GM13976 (cell line): Measurements from ENCODE around the gene CPN2.
A peak's percentile ranks its signal among the peaks of the same experiment; 100 is the strongest.

ENCODE experiments used
- DNase-seq: peaks from one replicate; pipeline ENCODE4 v3.0.0; 2012; ENCODE audit warnings: low spot score
- in situ Hi-C: fragments of 300-500 bp; cut with MboI; formaldehyde crosslinking; loops from one replicate; pipeline ENCODE4 v1.12.0; 2022; ENCODE audit warnings: low sequenced_read_pairs, mixed read lengths, inconsistent platforms; ENCODE audit not compliant: unreplicated experiment
- TF ChIP-seq, protein P1 (sequence below): IDR thresholded peaks from 2 replicates; pipeline ENCODE4 v1.5.1; 2012; ENCODE audit warnings: borderline replicate concordance, mild to moderate bottlenecking; ENCODE audit not compliant: insufficient read depth; ENCODE audit errors: extremely low read depth, missing control alignments, control extremely low read depth

CPN2 gene

GRCh38 chr3:194387926-194388418 is 36.8 kb upstream of the CPN2 start:
- DNase-seq: no peak
- TF ChIP-seq, protein P1, sequence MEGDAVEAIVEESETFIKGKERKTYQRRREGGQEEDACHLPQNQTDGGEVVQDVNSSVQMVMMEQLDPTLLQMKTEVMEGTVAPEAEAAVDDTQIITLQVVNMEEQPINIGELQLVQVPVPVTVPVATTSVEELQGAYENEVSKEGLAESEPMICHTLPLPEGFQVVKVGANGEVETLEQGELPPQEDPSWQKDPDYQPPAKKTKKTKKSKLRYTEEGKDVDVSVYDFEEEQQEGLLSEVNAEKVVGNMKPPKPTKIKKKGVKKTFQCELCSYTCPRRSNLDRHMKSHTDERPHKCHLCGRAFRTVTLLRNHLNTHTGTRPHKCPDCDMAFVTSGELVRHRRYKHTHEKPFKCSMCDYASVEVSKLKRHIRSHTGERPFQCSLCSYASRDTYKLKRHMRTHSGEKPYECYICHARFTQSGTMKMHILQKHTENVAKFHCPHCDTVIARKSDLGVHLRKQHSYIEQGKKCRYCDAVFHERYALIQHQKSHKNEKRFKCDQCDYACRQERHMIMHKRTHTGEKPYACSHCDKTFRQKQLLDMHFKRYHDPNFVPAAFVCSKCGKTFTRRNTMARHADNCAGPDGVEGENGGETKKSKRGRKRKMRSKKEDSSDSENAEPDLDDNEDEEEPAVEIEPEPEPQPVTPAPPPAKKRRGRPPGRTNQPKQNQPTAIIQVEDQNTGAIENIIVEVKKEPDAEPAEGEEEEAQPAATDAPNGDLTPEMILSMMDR: no peak
- in situ Hi-C loops: no loop called here

- DNase-seq: peak; percentile 6
- in situ Hi-C loops: no loop called here
- TF ChIP-seq, protein P1: no peak
Observed at GRCh38 chr3:194387276-194387675, 36.1 kb upstream of the CPN2 start.

- no peak for DNase-seq
- TF ChIP-seq, protein P1: no peak
- in situ Hi-C loops: no loop called here
Observed at GRCh38 chr3:194386648-194387047, 35.5 kb upstream of the CPN2 start.

DNA sequence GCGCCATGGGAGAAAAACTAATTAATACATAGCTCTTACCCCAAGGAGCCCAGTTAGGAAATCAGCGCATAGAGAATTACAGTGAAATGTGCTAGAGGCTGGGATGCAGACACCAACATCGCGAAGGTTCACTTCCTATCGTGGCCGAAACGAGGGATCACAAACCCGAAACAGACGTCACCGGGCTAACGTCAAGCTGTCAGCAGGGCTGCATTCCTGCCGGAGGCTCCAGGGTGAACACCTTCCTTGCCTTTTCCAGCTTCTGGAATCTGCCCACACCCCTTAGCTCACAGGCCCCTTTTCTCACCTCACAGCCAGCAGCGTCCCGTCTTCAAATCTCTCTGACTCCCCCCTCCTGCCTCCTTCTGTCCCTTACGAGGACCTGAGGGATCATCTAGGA is 34.9 kb upstream of the CPN2 start:
- TF ChIP-seq, protein P1: no peak
- DNase-seq: no peak
- in situ Hi-C loops: no loop called here

DNA sequence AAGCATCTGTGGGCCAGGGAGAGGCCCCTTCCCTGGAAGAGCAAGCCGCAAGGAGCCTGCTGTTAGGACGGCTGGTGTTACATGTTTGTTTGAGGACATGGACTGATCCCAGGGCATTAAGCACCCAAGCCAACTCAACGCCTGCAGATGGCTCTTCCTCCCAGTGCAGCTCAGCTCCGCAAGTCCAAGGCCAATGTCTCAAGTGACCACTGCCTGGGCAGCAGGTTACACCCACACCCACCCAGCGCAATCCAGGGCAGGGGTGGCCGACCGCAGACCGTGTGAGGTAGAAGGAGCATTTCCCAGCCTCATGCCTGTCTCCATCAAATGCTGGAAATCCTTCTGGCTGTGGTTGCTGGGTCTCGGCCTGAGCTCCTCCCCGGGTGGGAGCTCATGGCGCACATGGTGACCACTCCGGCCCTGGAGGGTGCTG is 33.5 kb upstream of the CPN2 start:
- no peak for DNase-seq
- TF ChIP-seq, protein P1: no peak
- in situ Hi-C loops: no loop called here

DNA sequence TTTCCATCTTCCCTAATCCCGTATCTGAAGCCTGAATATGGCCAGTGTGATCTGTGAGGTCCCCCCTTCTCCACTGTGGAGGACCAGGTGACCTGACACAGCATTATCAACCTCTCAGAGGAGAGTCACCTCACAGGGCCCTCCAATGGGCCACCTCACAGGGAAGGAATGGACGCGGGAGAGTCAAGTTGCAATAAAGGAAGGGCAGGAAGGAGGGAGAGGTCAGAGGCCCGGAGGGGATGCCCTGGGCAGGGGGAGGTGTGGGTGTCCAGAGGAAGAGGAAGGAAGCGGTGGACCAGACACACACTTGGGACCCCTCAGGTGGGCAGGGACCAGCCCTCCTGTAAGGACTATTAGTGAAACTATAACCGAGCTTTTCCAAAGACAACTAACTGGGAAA is 33.0 kb upstream of the CPN2 start:
- in situ Hi-C loops: no loop called here

More for the DNA sequence above, 33.0 kb upstream of the CPN2 start:
- DNase-seq: no peak
- TF ChIP-seq, protein P1: no peak
